ENCODE data around the gene TREML2. TPM values are rescaled to one million over a fixed set of nuclear protein-coding genes. Genes with fewer than 3 reads are reported as not detected.

TREML2 gene
- total and polyA plus RNA-seq, 2 of the 13 experiments (the other 11 are each of a cell fraction or from before 2014, with no cell fraction given) = not detected

GRCh38 chr6:41222513-41222912 lies 21.6 kb upstream of the TREML2 start (continued):
- TF ChIP-seq, protein P1, sequence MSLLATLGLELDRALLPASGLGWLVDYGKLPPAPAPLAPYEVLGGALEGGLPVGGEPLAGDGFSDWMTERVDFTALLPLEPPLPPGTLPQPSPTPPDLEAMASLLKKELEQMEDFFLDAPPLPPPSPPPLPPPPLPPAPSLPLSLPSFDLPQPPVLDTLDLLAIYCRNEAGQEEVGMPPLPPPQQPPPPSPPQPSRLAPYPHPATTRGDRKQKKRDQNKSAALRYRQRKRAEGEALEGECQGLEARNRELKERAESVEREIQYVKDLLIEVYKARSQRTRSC (CRISPR knock-in tag; IDR thresholded peaks at IDR 0.05; ENCODE audit: low read depth) = no peak

DNA sequence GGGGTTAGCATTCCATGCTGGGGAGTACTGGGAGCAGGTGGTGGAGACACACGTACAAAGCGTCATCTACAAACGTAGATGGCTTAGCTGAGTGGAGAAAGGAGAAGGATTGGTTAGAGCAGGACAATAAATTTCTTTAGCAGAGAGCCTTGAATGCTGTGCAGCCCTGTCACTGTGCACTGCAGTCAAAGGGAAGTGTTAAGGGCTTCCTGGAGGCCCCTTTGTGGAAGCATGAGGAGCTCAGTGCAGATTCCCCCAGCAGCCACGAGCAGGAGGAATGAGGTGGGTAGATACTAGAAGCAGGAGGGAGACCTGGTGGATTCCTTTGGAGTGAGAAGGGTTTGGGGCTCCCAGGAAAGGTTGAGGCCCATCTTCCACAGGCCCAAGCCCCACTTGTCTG lies 21.1 kb upstream of the TREML2 start:
- ChIA-PET POLR2A (no interaction called here), CTCF (ENCODE audit: low intra/inter-chr PET ratio, low total read pairs) (no interaction called here)
- Histone ChIP-seq H3K27me3 (ENCODE audit: control insufficient read depth in 1 of 2, insufficient read depth in 2 of 2, low read length in 2 of 2) (peaks cover 0 to 17% of the 10 kb centered on the region in 2 experiments; a peak in 1 of 5 replicates), H2AFZ (ENCODE audit: low read length) (no peak overlapping the region), H3K9me3 (ENCODE audit: low read length) (no peaks in the 10 kb centered on the region), H3K4me3 (replicated peaks in 1 of 3; ENCODE audit: insufficient read depth in 1 of 3, low read depth in 2 of 3, low read length in 3 of 3) (no peak overlapping the region), H3K4me1 (ENCODE audit: insufficient read depth, low read length) (no peaks in the 10 kb centered on the region), H3K27ac (ENCODE audit: extremely low read length, insufficient read depth, low read length) (no peak overlapping the region), H3K4me2 (ENCODE audit: low read depth, low read length) (no peak overlapping the region), H3K79me2 (ENCODE audit: insufficient read depth, low read length) (no peaks in the 10 kb centered on the region), H3K36me3 (replicated peaks in 1 of 2; ENCODE audit: control insufficient read depth in 1 of 2, insufficient read depth in 2 of 2, low read length in 2 of 2) (no peaks in the 10 kb centered on the region), H4K20me1 (ENCODE audit: insufficient read depth, low read length) (no peaks in the 10 kb centered on the region), H3K9ac (ENCODE audit: insufficient read depth, low read depth, low read length) (no peak overlapping the region)
- TF ChIP-seq ZNF230 (CRISPR knock-in tag; IDR thresholded peaks at IDR 0.05) (no peak), ZNF790 (CRISPR knock-in tag; IDR thresholded peaks at IDR 0.05; ENCODE audit: borderline replicate concordance) (no peak), ZHX1 (CRISPR knock-in tag; IDR thresholded peaks at IDR 0.05; ENCODE audit: low read depth) (no peak), ZNF558 (CRISPR knock-in tag; IDR thresholded peaks at IDR 0.05; ENCODE audit: borderline replicate concordance) (no peak), ZNF598 (CRISPR knock-in tag; IDR thresholded peaks at IDR 0.05; ENCODE audit: borderline replicate concordance) (no peak), ZNF605 (CRISPR knock-in tag; IDR thresholded peaks at IDR 0.05) (no peak), SIX4 (CRISPR knock-in tag; IDR thresholded peaks at IDR 0.05) (no peak), ZNF564 (CRISPR knock-in tag; IDR thresholded peaks at IDR 0.05) (no peak), MZF1 (CRISPR knock-in tag; IDR thresholded peaks at IDR 0.05; ENCODE audit: borderline replicate concordance) (no peak), ZNF121 (CRISPR knock-in tag; IDR thresholded peaks at IDR 0.05) (no peak), ZBTB46 (CRISPR knock-in tag; IDR thresholded peaks at IDR 0.05; ENCODE audit: borderline replicate concordance) (no peak)
- TF ChIP-seq, protein P2, sequence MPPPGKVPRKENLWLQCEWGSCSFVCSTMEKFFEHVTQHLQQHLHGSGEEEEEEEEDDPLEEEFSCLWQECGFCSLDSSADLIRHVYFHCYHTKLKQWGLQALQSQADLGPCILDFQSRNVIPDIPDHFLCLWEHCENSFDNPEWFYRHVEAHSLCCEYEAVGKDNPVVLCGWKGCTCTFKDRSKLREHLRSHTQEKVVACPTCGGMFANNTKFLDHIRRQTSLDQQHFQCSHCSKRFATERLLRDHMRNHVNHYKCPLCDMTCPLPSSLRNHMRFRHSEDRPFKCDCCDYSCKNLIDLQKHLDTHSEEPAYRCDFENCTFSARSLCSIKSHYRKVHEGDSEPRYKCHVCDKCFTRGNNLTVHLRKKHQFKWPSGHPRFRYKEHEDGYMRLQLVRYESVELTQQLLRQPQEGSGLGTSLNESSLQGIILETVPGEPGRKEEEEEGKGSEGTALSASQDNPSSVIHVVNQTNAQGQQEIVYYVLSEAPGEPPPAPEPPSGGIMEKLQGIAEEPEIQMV (CRISPR knock-in tag; IDR thresholded peaks at IDR 0.05; ENCODE audit: low read depth) = no peak
- BruUV-seq (replicated peaks) = no TSS peak
- in situ Hi-C loops (cut with HindIII; ENCODE audit: extremely low pct_ligation_motif_present, low pct_unique_long_range_greater_than_20kb) (no loop called here), intact Hi-C loops (cut with micrococcal nuclease; ENCODE audit: unreplicated experiment) (no loop called here)
- ATAC-seq = no peak
- FAIRE-seq = no peak
- no peak for DNase-seq (ENCODE audit: low spot score)
- WGBS (ENCODE audit: low lambda C conversion rate) = 22% methylated on average over 4 of the region's 4 CpGs
